Gastroesophageal sphincter (tissue), 3 donors: Measurements from ENCODE around the gene SETMAR.

ENCODE experiments used
- POLR2A ChIP-seq, 2 donors: fragments of 450-650 bp; IDR thresholded peaks; one replicate each; pipeline ENCODE4 v1.6.1; 2017; ENCODE audit warnings: antibody characterized with exemption in 2 of 2, mild to moderate bottlenecking in 2 of 2, moderate library complexity in 1 of 2
- POLR2AphosphoS5 ChIP-seq: sonication (generic); formaldehyde crosslinking; IDR thresholded peaks from one replicate; pipeline ENCODE4 v1.6.1; 2017; ENCODE audit warnings: antibody characterized with exemption
- TF ChIP-seq, protein P1 (sequence below), 4 experiments: fragments of 200-600 bp in 2 of 4; fragments of 450-650 bp in 2 of 4; sonication (generic) in 1 of 4; IDR thresholded peaks; one replicate each; pipeline ENCODE4 v1.5.1; 2017 to 2019; ENCODE audit warnings: antibody characterized with exemption in 4 of 4, mild to moderate bottlenecking in 2 of 4, moderate library complexity in 2 of 4

DNA sequence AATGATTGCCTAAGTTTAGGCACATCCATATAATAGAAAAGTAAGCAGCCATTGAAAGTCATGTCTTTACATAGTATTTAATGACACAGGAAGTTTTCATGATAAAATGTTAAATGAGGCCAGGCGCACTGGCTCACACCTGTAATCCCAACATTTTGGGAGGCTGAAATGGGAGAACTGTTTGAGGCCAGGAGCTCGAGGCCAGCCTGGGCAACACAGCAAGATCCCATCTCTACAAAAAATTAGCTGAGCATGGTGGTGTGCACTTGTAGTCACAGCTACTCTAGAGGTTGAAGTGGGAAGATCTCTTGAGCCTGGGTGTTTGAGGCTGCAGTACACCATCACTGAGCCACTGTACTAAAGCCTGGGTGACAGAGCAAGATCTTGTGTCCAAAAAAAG is 59.4 kb downstream of the SETMAR start:
- TF ChIP-seq POLR2AphosphoS5 (no peak), POLR2A (IDR thresholded peaks at IDR 0.05) (no peak)
- TF ChIP-seq, protein P1, sequence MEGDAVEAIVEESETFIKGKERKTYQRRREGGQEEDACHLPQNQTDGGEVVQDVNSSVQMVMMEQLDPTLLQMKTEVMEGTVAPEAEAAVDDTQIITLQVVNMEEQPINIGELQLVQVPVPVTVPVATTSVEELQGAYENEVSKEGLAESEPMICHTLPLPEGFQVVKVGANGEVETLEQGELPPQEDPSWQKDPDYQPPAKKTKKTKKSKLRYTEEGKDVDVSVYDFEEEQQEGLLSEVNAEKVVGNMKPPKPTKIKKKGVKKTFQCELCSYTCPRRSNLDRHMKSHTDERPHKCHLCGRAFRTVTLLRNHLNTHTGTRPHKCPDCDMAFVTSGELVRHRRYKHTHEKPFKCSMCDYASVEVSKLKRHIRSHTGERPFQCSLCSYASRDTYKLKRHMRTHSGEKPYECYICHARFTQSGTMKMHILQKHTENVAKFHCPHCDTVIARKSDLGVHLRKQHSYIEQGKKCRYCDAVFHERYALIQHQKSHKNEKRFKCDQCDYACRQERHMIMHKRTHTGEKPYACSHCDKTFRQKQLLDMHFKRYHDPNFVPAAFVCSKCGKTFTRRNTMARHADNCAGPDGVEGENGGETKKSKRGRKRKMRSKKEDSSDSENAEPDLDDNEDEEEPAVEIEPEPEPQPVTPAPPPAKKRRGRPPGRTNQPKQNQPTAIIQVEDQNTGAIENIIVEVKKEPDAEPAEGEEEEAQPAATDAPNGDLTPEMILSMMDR (IDR thresholded peaks at IDR 0.05): no peak
